Duodenal mucosa (tissue), 2 donors: ENCODE measurements around the gene RNASE11.

Experiments
- H3K27ac ChIP-seq: one replicate; pipeline ENCODE4 v1.7.0; 2013; ENCODE audit warnings: low read depth, low read length
- H3K27me3 ChIP-seq, 2 donors: one replicate each; pipeline ENCODE4 v1.7.0; 2013; ENCODE audit warnings: low read length in 2 of 2, control low read depth in 1 of 2; ENCODE audit not compliant: insufficient read depth in 2 of 2, control insufficient read depth in 1 of 2
- H3K36me3 ChIP-seq, 2 donors: one replicate each; pipeline ENCODE4 v1.7.0; 2013; ENCODE audit warnings: low read length in 2 of 2, control low read depth in 1 of 2; ENCODE audit not compliant: insufficient read depth in 2 of 2, control insufficient read depth in 1 of 2
- H3K4me1 ChIP-seq, 2 donors: one replicate each; pipeline ENCODE4 v1.7.0; 2013; ENCODE audit warnings: low read length in 2 of 2, control low read depth in 1 of 2; ENCODE audit not compliant: insufficient read depth in 2 of 2, control insufficient read depth in 1 of 2
- H3K4me3 ChIP-seq, 2 donors: one replicate each; pipeline ENCODE4 v1.7.0; 2013; ENCODE audit warnings: low read length in 2 of 2, low read depth in 1 of 2
- H3K9ac ChIP-seq, 2 donors: one replicate each; pipeline ENCODE4 v1.7.0; 2013; ENCODE audit warnings: low read length in 2 of 2, low read depth in 1 of 2
- H3K9me3 ChIP-seq, 2 donors: one replicate each; pipeline ENCODE4 v1.7.0; 2013; ENCODE audit warnings: low read length in 2 of 2, control low read depth in 1 of 2; ENCODE audit not compliant: control insufficient read depth in 1 of 2

RNASE11 gene

GRCh38 chr14:20587489-20588154, at the start of gene RNASE11:
Gene RNASE11 (minus strand): TSS chr14:20588001.
- Histone ChIP-seq H3K9ac (no peak within 1 kb of the TSS), H3K27me3 (peaks cover 0 to 4% of the 10 kb centered on the region in 2 donors), H3K27ac (no peak within 1 kb of the TSS), H3K4me3 (no peak within 1 kb of the TSS), H3K36me3 (no peaks in the 10 kb centered on the region), H3K4me1 (no peaks in the 10 kb centered on the region), H3K9me3 (no peaks in the 10 kb centered on the region)

GRCh38 chr14:20632831-20633691, 45.3 kb upstream of the RNASE11 start:
- H3K36me3 ChIP-seq, result no peaks in the 10 kb centered on the region
- no peak overlapping the region for H3K27ac ChIP-seq
- peaks cover 15 to 25% of the 10 kb centered on the region in 2 donors for H3K4me1 ChIP-seq
- H3K27me3 ChIP-seq, result peaks cover 5 to 13% of the 10 kb centered on the region in 2 donors
- H3K9ac ChIP-seq, result peak overlapping the region in 1 of 2 donors; percentile 32
- H3K9me3 ChIP-seq, result no peaks in the 10 kb centered on the region
- peak overlapping the region; percentile 61 to 70 for H3K4me3 ChIP-seq

- Histone ChIP-seq H3K36me3 (no peaks in the 10 kb centered on the region), H3K4me3 (peak overlapping the region; percentile 61 to 70), H3K27me3 (peaks cover 5 to 13% of the 10 kb centered on the region in 2 donors), H3K4me1 (peaks cover 15 to 25% of the 10 kb centered on the region in 2 donors), H3K9me3 (no peaks in the 10 kb centered on the region), H3K9ac (peak overlapping the region in 1 of 2 donors; percentile 21), H3K27ac (no peak overlapping the region)
Measured at GRCh38 chr14:20632448-20632830, 44.6 kb upstream of the RNASE11 start.

- Histone ChIP-seq H3K4me1 (peaks cover 15 to 25% of the 10 kb centered on the region in 2 donors), H3K27me3 (peaks cover 5 to 13% of the 10 kb centered on the region in 2 donors)
Measured at GRCh38 chr14:20631880-20632389, 44.1 kb upstream of the RNASE11 start.

GRCh38 chr14:20631023-20631879, 43.5 kb upstream of the RNASE11 start:
- peak overlapping the region; percentile 61 to 77 for H3K4me3 ChIP-seq
- peaks cover 15 to 25% of the 10 kb centered on the region in 2 donors for H3K4me1 ChIP-seq
- H3K27me3 ChIP-seq, result peaks cover 5 to 13% of the 10 kb centered on the region in 2 donors
- H3K27ac ChIP-seq, result no peak overlapping the region
- H3K9ac ChIP-seq, result peak overlapping the region; percentile 37 to 59
- no peaks in the 10 kb centered on the region for H3K9me3 ChIP-seq
- H3K36me3 ChIP-seq, result no peaks in the 10 kb centered on the region

More at GRCh38 chr14:20631880-20632389, 44.1 kb upstream of the RNASE11 start:
- H3K36me3 ChIP-seq, result no peaks in the 10 kb centered on the region
- H3K9ac ChIP-seq, result peak overlapping the region in 1 of 2 donors; percentile 16
- peak overlapping the region; percentile 61 to 70 for H3K4me3 ChIP-seq
- H3K27ac ChIP-seq, result no peak overlapping the region
- no peaks in the 10 kb centered on the region for H3K9me3 ChIP-seq

GRCh38 chr14:20630340-20631022, 42.7 kb upstream of the RNASE11 start:
- Histone ChIP-seq H3K36me3 (no peaks in the 10 kb centered on the region), H3K9ac (peak overlapping the region; percentile 37 to 59), H3K4me1 (peaks cover 15 to 25% of the 10 kb centered on the region in 2 donors), H3K27ac (no peak overlapping the region), H3K4me3 (peak overlapping the region; percentile 61 to 77), H3K27me3 (peaks cover 5 to 13% of the 10 kb centered on the region in 2 donors), H3K9me3 (no peaks in the 10 kb centered on the region)

- Histone ChIP-seq H3K4me3 (no peak overlapping the region), H3K4me1 (peaks cover 23 to 33% of the 10 kb centered on the region in 2 donors), H3K9me3 (no peaks in the 10 kb centered on the region), H3K27ac (no peak overlapping the region), H3K36me3 (no peaks in the 10 kb centered on the region), H3K9ac (no peak overlapping the region), H3K27me3 (peaks cover 2 to 11% of the 10 kb centered on the region in 2 donors)
Measured at GRCh38 chr14:20628063-20628854, 40.5 kb upstream of the RNASE11 start.

GRCh38 chr14:20627346-20628027, 39.7 kb upstream of the RNASE11 start:
- Histone ChIP-seq H3K27me3 (peaks cover 0 to 5% of the 10 kb centered on the region in 2 donors), H3K9me3 (no peaks in the 10 kb centered on the region), H3K9ac (no peak overlapping the region), H3K27ac (no peak overlapping the region), H3K4me3 (no peak overlapping the region), H3K4me1 (peaks cover 25% of the 10 kb centered on the region in 2 donors), H3K36me3 (no peaks in the 10 kb centered on the region)
